H1 (cell line): ENCODE measurements around the gene SHTN1. TPM values are rescaled to one million over a fixed set of nuclear protein-coding genes. Genes with fewer than 3 reads are reported as not detected.

Experiments used
- CTCF ChIA-PET: fragments of 300-600 bp; sonication (Branson Sonifier 250); formaldehyde crosslinking; loops from one replicate; lab custom pipeline; 2021; ENCODE audit not compliant: partially characterized antibody; lab: Charles Lee
- POLR2A ChIA-PET: fragments of 300-600 bp; sonication (Branson Sonifier 250); formaldehyde crosslinking; loops from one replicate; lab custom pipeline; 2021; ENCODE audit warnings: inconsistent platforms; ENCODE audit not compliant: partially characterized antibody; lab: Charles Lee
- DNase-seq, 2 experiments: peaks; one replicate each; pipeline versions ENCODE4 v3.0.0 to v3.0.0-alpha.2; 2010 to 2022; ENCODE audit warnings: low spot score in 2 of 2, low read depth in 1 of 2, mixed read lengths in 1 of 2
- FAIRE-seq: peaks from 2 replicates; lab custom pipeline; 2011; peaks lifted over from hg19 to GRCh38; lab: Jason Lieb, UNC
- H2AFZ ChIP-seq: 2 replicates; pipeline ENCODE4 v1.8.1; 2012; ENCODE audit warnings: low read length, inconsistent platforms
- H2AK5ac ChIP-seq: 2 replicates; pipeline ENCODE4 v1.6.1; 2013; ENCODE audit warnings: low read depth, low read length
- H2BK120ac ChIP-seq: replicated peaks from 2 replicates; pipeline ENCODE3; 2013; ENCODE audit warnings: low read depth, low read length, inconsistent platforms
- H2BK12ac ChIP-seq: 2 replicates; pipeline ENCODE4 v1.6.1; 2013; ENCODE audit warnings: low read depth, low read length
- H2BK15ac ChIP-seq: 2 replicates; pipeline ENCODE4 v1.6.1; 2013; ENCODE audit warnings: low read length
- H2BK20ac ChIP-seq: 2 replicates; pipeline ENCODE4 v1.6.1; 2013; ENCODE audit warnings: low read length
- H2BK5ac ChIP-seq: 2 replicates; pipeline ENCODE4 v1.6.1; 2013; ENCODE audit warnings: low read depth, low read length
- H3K14ac ChIP-seq: 2 replicates; pipeline ENCODE4 v1.6.1; 2013; ENCODE audit warnings: inconsistent platforms; ENCODE audit not compliant: insufficient read length
- H3K18ac ChIP-seq: 2 replicates; pipeline ENCODE4 v1.6.1; 2013; ENCODE audit warnings: low read length; ENCODE audit errors: extremely low read depth
- H3K23ac ChIP-seq: 2 replicates; pipeline ENCODE4 v1.6.1; 2013; ENCODE audit warnings: inconsistent platforms; ENCODE audit not compliant: insufficient read length
- H3K23me2 ChIP-seq: 2 replicates; pipeline ENCODE4 v1.6.1; 2013; ENCODE audit warnings: low read depth, low read length
- H3K27ac ChIP-seq: 2 replicates; pipeline ENCODE4 v1.6.1; 2011; ENCODE audit warnings: low read depth, low read length, inconsistent platforms
- H3K27me3 ChIP-seq, 4 experiments: replicated peaks in 1 of 4; 1 replicate in 1 of 4; 2 replicates in 3 of 4; pipeline versions ENCODE4 v1.6.1 to v1.8.1; 2011 to 2013; ENCODE audit warnings: low read length in 3 of 4, mild to moderate bottlenecking in 3 of 4, inconsistent platforms in 2 of 4, mixed read lengths in 2 of 4, moderate library complexity in 1 of 4; ENCODE audit not compliant: control insufficient read depth in 3 of 4, insufficient read depth in 3 of 4; ENCODE audit errors: extremely low read depth in 1 of 4
- H3K36me3 ChIP-seq, 4 experiments: 2 replicates each; pipeline versions ENCODE4 v1.6.1 to v1.8.1; 2011 to 2013; ENCODE audit warnings: mild to moderate bottlenecking in 4 of 4, low read length in 3 of 4, moderate library complexity in 2 of 4, control low read depth in 1 of 4, inconsistent platforms in 1 of 4; ENCODE audit not compliant: insufficient read depth in 4 of 4, control insufficient read depth in 2 of 4
- H3K4ac ChIP-seq: replicated peaks from 2 replicates; pipeline ENCODE3; 2013; ENCODE audit warnings: low read length, low read depth, mixed read lengths, inconsistent platforms; ENCODE audit not compliant: insufficient read length
- H3K4me1 ChIP-seq, 4 experiments: replicated peaks in 1 of 4; 1 replicate in 1 of 4; 2 replicates in 3 of 4; pipeline versions ENCODE4 v1.6.1 to v1.8.1; 2011 to 2013; ENCODE audit warnings: low read length in 3 of 4, inconsistent platforms in 2 of 4, mixed read lengths in 1 of 4; ENCODE audit not compliant: insufficient read depth in 4 of 4, control insufficient read depth in 3 of 4
- H3K4me2 ChIP-seq, 2 experiments: 2 replicates each; pipeline versions ENCODE4 v1.6.1 to v1.8.1; 2011 to 2013; ENCODE audit warnings: low read depth in 2 of 2, low read length in 2 of 2, control low read depth in 1 of 2, inconsistent platforms in 1 of 2, mild to moderate bottlenecking in 1 of 2; ENCODE audit not compliant: insufficient read depth in 1 of 2
- H3K4me3 ChIP-seq, 4 experiments: fragments of 200-600, 300-600 bp in 1 of 4; sonication (generic), shearing (Covaris generic), sonication (Bioruptor Twin) in 1 of 4; 2 replicates each; pipeline versions ENCODE4 v1.5.1 to v1.8.1; 2011 to 2016; ENCODE audit warnings: low read length in 4 of 4, low read depth in 3 of 4, control low read depth in 2 of 4, inconsistent platforms in 2 of 4, mild to moderate bottlenecking in 2 of 4, mixed read lengths in 1 of 4, moderate library complexity in 1 of 4; ENCODE audit not compliant: insufficient read depth in 2 of 4; ENCODE audit errors: extremely low read depth in 1 of 4
- H3K56ac ChIP-seq: replicated peaks from 2 replicates; pipeline ENCODE3; 2013; ENCODE audit warnings: low read depth, mild to moderate bottlenecking, mixed read lengths, low read length, inconsistent platforms; ENCODE audit not compliant: insufficient read length
- H3K79me1 ChIP-seq: 2 replicates; pipeline ENCODE4 v1.6.1; 2013; ENCODE audit warnings: low read depth, low read length, control low read depth
- H3K79me2 ChIP-seq, 2 experiments: 2 replicates each; pipeline versions ENCODE4 v1.6.1 to v1.8.1; 2012 to 2013; ENCODE audit warnings: low read length in 2 of 2, mild to moderate bottlenecking in 2 of 2, inconsistent platforms in 1 of 2; ENCODE audit not compliant: insufficient read depth in 2 of 2, control insufficient read depth in 1 of 2
- H3K9ac ChIP-seq, 4 experiments: replicated peaks in 1 of 4; 1 replicate in 1 of 4; 2 replicates in 3 of 4; pipeline versions ENCODE4 v1.6.1 to v1.8.1; 2011 to 2013; ENCODE audit warnings: low read depth in 3 of 4, low read length in 3 of 4, control low read depth in 2 of 4, mild to moderate bottlenecking in 2 of 4, moderate library complexity in 2 of 4, inconsistent platforms in 1 of 4; ENCODE audit errors: extremely low read depth in 1 of 4
- H3K9me3 ChIP-seq, 2 experiments: 2 replicates each; pipeline versions ENCODE4 v1.6.1 to v1.8.1; 2012 to 2013; ENCODE audit warnings: mild to moderate bottlenecking in 2 of 2, moderate library complexity in 2 of 2, control low read depth in 1 of 2, inconsistent platforms in 1 of 2, low read depth in 1 of 2, low read length in 1 of 2, mixed read lengths in 1 of 2; ENCODE audit not compliant: insufficient read depth in 2 of 2
- H4K20me1 ChIP-seq, 2 experiments: replicated peaks in 1 of 2; 2 replicates each; pipeline versions ENCODE3 to v1.8.1; 2011 to 2013; ENCODE audit warnings: inconsistent platforms in 2 of 2, low read length in 2 of 2, mild to moderate bottlenecking in 1 of 2; ENCODE audit not compliant: insufficient read depth in 2 of 2, control insufficient read depth in 1 of 2
- H4K5ac ChIP-seq: 2 replicates; pipeline ENCODE4 v1.6.1; 2013; ENCODE audit warnings: low read length, low read depth, mixed read lengths, inconsistent platforms; ENCODE audit not compliant: insufficient read length
- H4K8ac ChIP-seq: 2 replicates; pipeline ENCODE4 v1.8.0; 2013; ENCODE audit warnings: mild to moderate bottlenecking, moderate library complexity, low read length, inconsistent platforms; ENCODE audit not compliant: insufficient read depth; ENCODE audit errors: extremely low read depth
- H4K91ac ChIP-seq: replicated peaks from 2 replicates; pipeline ENCODE3; 2013; ENCODE audit warnings: low read length, mixed read lengths, inconsistent platforms; ENCODE audit not compliant: insufficient read length
- BCL11A ChIP-seq, 2 experiments: IDR thresholded peaks; one replicate each; pipeline ENCODE4 v1.6.1; 2011; ENCODE audit warnings: low read depth in 2 of 2, low read length in 2 of 2, mild to moderate bottlenecking in 2 of 2
- BRCA1 ChIP-seq: IDR thresholded peaks from 2 replicates; pipeline ENCODE4 v1.6.1; 2012; ENCODE audit warnings: low read depth, low read length, improper control_type of control experiment
- CHD2 ChIP-seq: IDR thresholded peaks from 2 replicates; pipeline ENCODE4 v1.6.1; 2012; ENCODE audit warnings: low read length, improper control_type of control experiment
- EP300 ChIP-seq, 2 experiments: IDR thresholded peaks; 1 replicate in 1 of 2; 2 replicates in 1 of 2; pipeline ENCODE4 v1.6.1; 2011 to 2012; ENCODE audit warnings: low read depth in 2 of 2, low read length in 2 of 2, mild to moderate bottlenecking in 2 of 2, borderline replicate concordance in 1 of 2, inconsistent platforms in 1 of 2, moderate library complexity in 1 of 2
- EZH2 ChIP-seq: fragments of 200-600 bp; sonication (generic); IDR thresholded peaks from 2 replicates; pipeline ENCODE4 v1.7.1; 2012; ENCODE audit warnings: low read depth, mild to moderate bottlenecking, moderate library complexity, low read length, inconsistent platforms; ENCODE audit not compliant: severe bottlenecking
- KDM4A ChIP-seq: IDR thresholded peaks from one replicate; pipeline ENCODE4 v1.7.1; 2012; ENCODE audit warnings: low read depth, mild to moderate bottlenecking, moderate library complexity, low read length, inconsistent platforms; ENCODE audit not compliant: severe bottlenecking
- MAFK ChIP-seq: IDR thresholded peaks from 2 replicates; pipeline ENCODE4 v1.6.1; 2012; ENCODE audit warnings: low read depth, mild to moderate bottlenecking, improper control_type of control experiment, low read length
- RFX5 ChIP-seq: IDR thresholded peaks from 2 replicates; pipeline ENCODE4 v1.6.1; 2011; ENCODE audit warnings: low read depth, low read length, improper control_type of control experiment, borderline replicate concordance
- SAP30 ChIP-seq: fragments of 300-600 bp; sonication (generic); IDR thresholded peaks from 2 replicates; pipeline ENCODE4 v1.7.1; 2012; ENCODE audit warnings: low read length, moderate library complexity, mild to moderate bottlenecking, inconsistent platforms; ENCODE audit not compliant: insufficient read depth, insufficient replicate concordance
- SIRT6 ChIP-seq: IDR thresholded peaks from one replicate; pipeline ENCODE4 v1.7.1; 2012; ENCODE audit warnings: low read length, inconsistent platforms
- SP1 ChIP-seq: IDR thresholded peaks from 2 replicates; pipeline ENCODE4 v1.6.1; 2011; ENCODE audit warnings: low read depth, low read length
- SP4 ChIP-seq: IDR thresholded peaks from 2 replicates; pipeline ENCODE4 v1.6.1; 2012; ENCODE audit warnings: low read length, inconsistent platforms
- WGBS, 2 experiments: shearing (Covaris generic) in 1 of 2; methylation state at CpG; one replicate each; pipeline versions ENCODE4 v1.1.6 to v1.1.7; 2013 to 2015; ENCODE audit warnings: low lambda C conversion rate in 2 of 2, mixed read lengths in 2 of 2, inconsistent platforms in 1 of 2, low coverage in 1 of 2, missing lambda C conversion rate in 1 of 2; ENCODE audit not compliant: insufficient replicate concordance in 2 of 2, insufficient coverage in 1 of 2, insufficient read length in 1 of 2; ENCODE audit errors: extremely low coverage in 1 of 2, missing lambda C conversion rate in 1 of 2; 5-methylcytosine and 5-hydroxymethylcytosine counted together
- polyA plus RNA-seq, 7 experiments: library from polyadenylated mRNA; depleted of rRNA in 3 of 7; stranded (reverse) in 5 of 7; unstranded in 2 of 7; fragments of >200 nt in 5 of 7; fragments of 200-250 nt in 2 of 7; gene quantifications; 1 replicate in 5 of 7; 2 replicates in 1 of 7; 4 replicates in 1 of 7; pipeline versions ENCODE4 v1.2.1 to v1.2.3, GENCODE V29; 2011 to 2013; ENCODE audit warnings: missing spikeins in 2 of 7, mixed read lengths in 2 of 7
- total RNA-seq: library from RNA; stranded (reverse); fragmentation: NEBNext Ultra II Directional; extraction: Animal tissue kit (Norgen Biotek cat#: 25700); gene quantifications from 2 replicates; pipeline ENCODE4 v1.2.1, GENCODE V29; 2021

The SHTN1 gene
- total and polyA plus RNA-seq, 2 of the 8 experiments (the other 6 are each of a cell fraction or from before 2014, with no cell fraction given), result 3.3 to 12.7 TPM

DNA sequence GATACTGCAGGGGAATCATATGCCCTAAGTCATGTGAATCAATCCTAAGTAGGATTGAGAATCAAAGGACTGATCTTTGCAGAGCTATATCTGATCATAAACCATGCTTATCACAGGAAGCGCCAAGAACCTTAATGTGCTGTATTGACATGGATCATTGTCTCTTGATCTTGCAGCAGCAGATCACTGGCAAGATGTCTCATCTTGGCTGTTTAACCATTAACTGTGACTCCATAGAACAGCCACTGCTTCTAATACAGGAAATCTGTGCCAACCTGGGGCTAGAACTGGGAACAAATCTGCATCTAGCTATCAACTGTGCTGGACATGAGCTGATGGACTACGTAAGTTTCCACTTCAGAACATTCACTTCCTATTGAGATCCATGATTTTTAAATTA, 134.0 kb downstream of the SHTN1 start:
- POLR2A ChIA-PET, result interaction anchor here (1.3 kb wide), 1 partner anchor 20 kb away, joined by 3 read pairs; no protein-coding TSS in a partner anchor
- DNase-seq (no peak), FAIRE-seq (no peak)
- H2AK5ac ChIP-seq, result no peak overlapping the region
- H2BK120ac ChIP-seq, result no peak overlapping the region
- H3K36me3 ChIP-seq, result no peaks in the 10 kb centered on the region; a peak in 2 of 8 replicates
- H4K20me1 ChIP-seq, result no peaks in the 10 kb centered on the region
- no peak overlapping the region for H2BK5ac ChIP-seq
- no peak overlapping the region for H3K9ac ChIP-seq
- no peak overlapping the region for H3K23ac ChIP-seq
- no peak overlapping the region for H3K4me2 ChIP-seq
- WGBS, 2 experiments, result 97% methylated on average over 2 of the region's 2 CpGs; no CpG with 5 or more reads in 1 of the 2 experiments
- H2BK15ac ChIP-seq, result no peak overlapping the region
- H3K4ac ChIP-seq, result no peak overlapping the region
- no peak overlapping the region for H4K8ac ChIP-seq
- no peak overlapping the region for H4K91ac ChIP-seq
- no peaks in the 10 kb centered on the region for H3K23me2 ChIP-seq
- no peak overlapping the region for H3K4me3 ChIP-seq
- H3K18ac ChIP-seq, result no peak overlapping the region
- no peaks in the 10 kb centered on the region for H3K79me2 ChIP-seq
- peaks cover 0 to 4% of the 10 kb centered on the region in 2 experiments; a peak in 1 of 4 replicates for H3K9me3 ChIP-seq
- TF ChIP-seq EZH2 (no peak), BRCA1 (no peak), CHD2 (no peak), BCL11A (IDR thresholded peaks at IDR 0.05; ENCODE audit: low read depth in 2 of 2, low read length in 2 of 2) (no peak), KDM4A (no peak), SP4 (no peak), SIRT6 (no peak), EP300 (IDR thresholded peaks at IDR 0.05; ENCODE audit: borderline replicate concordance in 1 of 2, low read depth in 2 of 2, low read length in 2 of 2) (no peak), RFX5 (no peak), MAFK (no peak), SP1 (no peak), SAP30 (no peak)
- TF ChIP-seq, all 59 proteins: peak for 0
- no peak overlapping the region for H2BK12ac ChIP-seq
- H4K5ac ChIP-seq, result no peak overlapping the region
- peaks cover 0 to 1% (median 0%) of the 10 kb centered on the region in 4 experiments; a peak in 2 of 7 replicates for H3K27me3 ChIP-seq
- H2BK20ac ChIP-seq, result no peak overlapping the region
- H2AFZ ChIP-seq, result no peak overlapping the region
- no peak overlapping the region for H3K14ac ChIP-seq
- H3K56ac ChIP-seq, result no peak overlapping the region
- H3K4me1 ChIP-seq, result peaks cover 0 to 18% (median 6%) of the 10 kb centered on the region in 4 experiments; a peak in 4 of 7 replicates
- CTCF ChIA-PET, result interaction anchor here (1.0 to 1.8 kb wide), 3 partner anchors 22 to 216 kb away, joined by 3 to 4 read pairs (median 3); partner anchors contain the start of gene ENO4
- no peaks in the 10 kb centered on the region for H3K79me1 ChIP-seq
- H3K27ac ChIP-seq, result no peak overlapping the region
